COLO829 (cell line): Measurements from ENCODE around the gene GPR161.
"Not testable (repeated sequence)": the region's sequence is repeated elsewhere in the genome, so short reads cannot be mapped to it uniquely, and the experiment has no call there.

Experiments
- DNase-seq: peaks from one replicate; pipeline ENCODE4 v3.0.0; 2012; ENCODE audit warnings: low spot score

Gene GPR161

GRCh38 chr1:168086438-168086837 lies 50.3 kb downstream of the GPR161 start:
- DNase-seq: no peak

GRCh38 chr1:168085401-168085872 lies 51.3 kb downstream of the GPR161 start:
- DNase-seq: no peak

- DNase-seq: peak; percentile 72
These were observed 52.1 kb downstream of the GPR161 start for GRCh38 chr1:168084396-168085231.

- DNase-seq: no peak
These were observed 53.0 kb downstream of the GPR161 start for GRCh38 chr1:168083456-168084325.

GRCh38 chr1:168082008-168082876 lies 54.5 kb downstream of the GPR161 start:
- peak; percentile 87 for DNase-seq

GRCh38 chr1:168081373-168082007 lies 55.2 kb downstream of the GPR161 start:
- DNase-seq: no peak

- no peak for DNase-seq
These were observed 57.0 kb downstream of the GPR161 start for GRCh38 chr1:168079761-168080160.

GRCh38 chr1:168069384-168069783 lies 67.3 kb downstream of the GPR161 start:
- DNase-seq: no peak

GRCh38 chr1:168065506-168065905 lies 71.2 kb downstream of the GPR161 start:
- DNase-seq: peak; percentile 48

GRCh38 chr1:168064216-168064615 lies 72.5 kb downstream of the GPR161 start:
- DNase-seq: no peak

- no peak for DNase-seq
These were observed 78.8 kb downstream of the GPR161 start for GRCh38 chr1:168057921-168058320.

- DNase-seq: no peak
These were observed 79.4 kb downstream of the GPR161 start for GRCh38 chr1:168057355-168057754.

- not testable (repeated sequence) for DNase-seq
These were observed 80.6 kb downstream of the GPR161 start for GRCh38 chr1:168056152-168056551.

GRCh38 chr1:168054117-168054516 lies 82.6 kb downstream of the GPR161 start:
- DNase-seq: no peak

- DNase-seq: no peak
These were observed 83.0 kb downstream of the GPR161 start for GRCh38 chr1:168053681-168054080.

- DNase-seq: no peak
These were observed 85.8 kb downstream of the GPR161 start for GRCh38 chr1:168050880-168051279.

- DNase-seq: no peak
These were observed 86.4 kb downstream of the GPR161 start for GRCh38 chr1:168050307-168050706.

- DNase-seq: no peak
These were observed 91.4 kb downstream of the GPR161 start for GRCh38 chr1:168045311-168045710.

GRCh38 chr1:168042362-168042761 lies 94.4 kb downstream of the GPR161 start:
- no peak for DNase-seq

GRCh38 chr1:168035345-168035744 lies 101.4 kb downstream of the GPR161 start:
- DNase-seq: no peak

GRCh38 chr1:168032029-168032428 lies 104.7 kb downstream of the GPR161 start:
- no peak for DNase-seq
